Measurements from ENCODE around the gene ETV3.

Gene ETV3

DNA sequence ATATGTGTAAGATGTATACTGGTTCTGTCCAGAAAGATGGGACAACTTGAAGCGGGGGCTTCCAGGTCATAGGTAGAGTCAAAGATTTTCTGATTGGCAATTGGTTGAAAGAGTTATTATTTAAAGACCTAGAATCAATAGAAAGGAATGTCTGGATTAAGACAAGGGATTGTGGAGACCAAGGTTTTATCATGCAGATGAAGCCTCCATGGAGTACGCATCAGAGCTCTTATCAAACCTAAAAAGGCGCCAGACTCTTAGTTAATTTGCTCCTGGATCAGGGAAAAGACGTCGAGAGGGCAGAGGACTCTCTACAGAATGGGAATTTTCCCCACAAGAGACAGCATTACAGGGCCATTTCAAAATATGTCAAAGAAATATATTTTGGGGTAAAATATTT lies 23.7 kb upstream of the ETV3 start:
- DNase-seq (ENCODE audit: low read depth in 2 of 2) = no peak

DNA sequence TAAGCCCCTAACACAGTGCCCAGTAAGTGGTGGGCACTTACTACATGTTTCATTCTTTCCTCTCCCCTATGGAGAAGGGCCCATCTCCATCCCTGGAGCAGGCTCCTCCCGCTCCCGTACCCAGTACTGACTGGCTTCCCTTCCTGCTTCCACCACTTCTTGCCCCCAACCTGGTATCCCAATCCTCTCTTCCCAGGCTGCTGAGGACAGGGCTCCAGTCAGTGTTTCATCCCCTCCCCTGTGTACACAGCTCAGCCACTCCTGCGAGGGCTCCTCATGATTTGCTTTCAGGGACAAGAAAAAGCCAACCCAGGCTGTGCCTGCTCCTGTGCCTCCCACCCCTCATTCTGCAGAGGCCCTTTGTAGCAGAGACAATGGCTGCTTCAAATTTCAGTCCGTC lies 20.8 kb upstream of the ETV3 start:
- DNase-seq (ENCODE audit: low read depth in 2 of 2) = no peak

DNA sequence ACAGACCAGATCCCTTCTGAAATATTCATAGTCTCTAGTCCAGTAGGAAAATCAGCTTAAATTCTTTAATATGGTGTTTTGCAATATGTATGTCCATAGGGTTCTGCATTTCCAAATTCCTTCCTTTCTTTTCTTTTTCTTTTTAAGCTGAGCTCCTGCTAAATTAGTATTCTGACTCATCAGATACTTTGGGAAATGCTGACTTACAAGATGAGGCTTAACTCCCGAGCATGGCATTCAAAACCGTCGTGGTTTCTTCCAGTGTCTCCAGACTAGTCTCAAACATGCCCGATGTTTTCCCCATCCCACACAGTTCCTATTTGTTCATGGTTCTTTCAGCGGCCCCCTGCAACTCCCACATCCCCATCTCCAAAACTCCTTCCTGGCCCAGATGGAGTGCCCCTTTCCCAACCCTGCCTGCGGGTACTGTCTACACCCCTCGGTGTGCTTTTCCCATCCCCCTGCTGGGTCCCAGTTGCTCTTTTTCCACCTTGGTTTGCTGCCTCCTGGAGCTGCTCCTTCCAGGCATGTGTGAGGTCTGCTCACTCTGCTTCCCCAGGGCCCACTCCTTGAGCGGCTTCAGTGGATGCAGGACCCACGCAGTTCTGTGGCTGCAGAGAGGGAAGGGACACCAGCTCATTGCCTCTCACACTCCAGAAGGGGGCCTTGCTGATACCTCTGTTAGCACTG lies 19.5 kb upstream of the ETV3 start:
- DNase-seq (ENCODE audit: low read depth in 2 of 2) = no peak

DNA sequence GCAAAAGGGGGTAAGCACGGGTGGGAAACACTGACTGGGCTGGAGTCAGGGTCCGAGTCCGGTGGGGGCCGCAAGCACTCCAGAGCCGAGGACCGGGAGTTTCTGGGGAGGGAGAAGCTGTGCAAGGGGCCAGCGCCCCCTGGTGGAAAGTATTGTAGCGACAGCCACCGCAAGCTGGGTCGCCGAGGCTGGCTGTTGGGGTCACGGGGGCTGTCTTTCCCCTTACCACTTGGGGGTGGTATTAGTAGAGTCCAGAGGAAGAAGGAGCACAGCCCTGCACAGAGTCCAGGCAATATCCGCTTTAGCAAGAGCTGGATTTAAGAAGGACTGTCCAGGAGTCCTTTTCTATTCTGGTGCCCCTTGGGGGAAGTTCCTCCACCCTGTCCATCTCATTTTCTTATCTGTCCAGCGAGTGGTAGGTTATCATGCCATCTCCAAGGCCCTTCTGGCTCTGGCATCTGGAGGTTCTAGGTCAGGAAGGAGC lies 17.9 kb upstream of the ETV3 start:
- peak; percentile 52 to 59 for DNase-seq (ENCODE audit: low read depth in 2 of 2)

DNA sequence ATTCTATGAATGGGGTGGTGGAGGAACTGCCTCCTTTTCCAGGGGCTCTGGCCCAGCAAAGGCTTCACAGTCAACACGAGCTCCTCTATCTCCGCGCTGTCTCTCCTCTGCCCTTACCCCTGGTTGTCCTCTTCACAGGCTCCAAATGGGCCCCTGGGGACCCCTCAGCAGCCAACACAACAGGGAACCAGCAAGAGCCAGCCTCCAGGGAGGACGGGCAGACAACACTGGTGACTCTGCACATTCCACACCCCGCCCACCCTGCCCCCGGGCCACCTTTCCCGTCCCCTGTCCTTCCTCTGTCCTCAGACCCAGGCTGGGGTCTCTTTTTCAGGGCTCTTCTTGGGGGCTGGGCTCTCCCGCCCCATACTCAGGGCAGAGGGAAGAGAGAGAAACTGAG lies 17.5 kb upstream of the ETV3 start:
- no peak for DNase-seq (ENCODE audit: low read depth in 2 of 2)

DNA sequence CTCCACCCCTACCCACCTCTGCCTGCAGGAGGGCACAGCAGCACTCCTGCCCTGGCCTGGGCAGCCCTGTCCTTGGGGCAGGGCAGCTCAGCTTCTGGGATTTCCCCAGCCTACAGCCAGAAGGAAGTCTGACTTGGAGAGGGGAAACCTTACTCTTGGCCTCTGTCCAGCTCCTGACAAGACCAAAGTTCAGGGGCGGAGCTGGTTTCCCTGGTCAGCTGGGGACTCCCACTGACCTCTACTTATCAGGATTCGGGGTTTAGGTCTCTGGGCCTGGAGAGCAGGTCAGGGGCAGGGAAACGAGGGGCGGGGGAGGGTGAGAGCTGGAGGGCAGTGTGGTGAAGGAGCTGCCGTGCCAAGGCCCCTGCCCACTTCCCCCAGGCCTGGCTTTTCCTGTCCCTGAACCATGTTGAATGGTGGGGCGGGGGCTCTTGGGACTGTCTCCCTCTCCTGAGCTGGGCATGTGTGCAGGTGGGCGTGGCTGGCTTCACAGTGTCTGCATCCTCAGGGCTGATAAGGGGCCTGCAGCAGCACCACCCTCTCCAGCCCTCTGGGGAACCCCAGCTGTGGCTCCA lies 16.8 kb upstream of the ETV3 start:
- DNase-seq (ENCODE audit: low read depth in 2 of 2) = no peak

DNA sequence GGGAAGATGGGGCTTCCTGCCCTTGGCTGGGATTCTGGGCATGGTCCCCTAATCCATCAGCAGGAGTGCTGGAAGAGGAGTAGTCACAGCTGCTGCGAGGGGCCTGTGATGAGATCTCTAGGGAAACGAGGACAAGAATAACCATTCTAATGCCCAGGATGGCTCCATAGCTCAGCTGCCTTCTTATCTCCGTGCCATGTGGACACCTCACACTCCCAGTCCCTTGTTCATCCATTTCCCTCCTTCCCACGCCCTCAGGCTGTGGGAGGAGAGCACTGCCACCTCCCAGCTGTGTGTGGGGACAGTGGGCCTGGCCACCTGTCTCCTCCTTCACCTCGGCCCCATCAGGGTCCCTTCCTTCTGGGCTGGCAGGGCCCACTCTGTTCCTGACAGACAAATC lies 16.1 kb upstream of the ETV3 start:
- no peak for DNase-seq (ENCODE audit: low read depth in 2 of 2)

DNA sequence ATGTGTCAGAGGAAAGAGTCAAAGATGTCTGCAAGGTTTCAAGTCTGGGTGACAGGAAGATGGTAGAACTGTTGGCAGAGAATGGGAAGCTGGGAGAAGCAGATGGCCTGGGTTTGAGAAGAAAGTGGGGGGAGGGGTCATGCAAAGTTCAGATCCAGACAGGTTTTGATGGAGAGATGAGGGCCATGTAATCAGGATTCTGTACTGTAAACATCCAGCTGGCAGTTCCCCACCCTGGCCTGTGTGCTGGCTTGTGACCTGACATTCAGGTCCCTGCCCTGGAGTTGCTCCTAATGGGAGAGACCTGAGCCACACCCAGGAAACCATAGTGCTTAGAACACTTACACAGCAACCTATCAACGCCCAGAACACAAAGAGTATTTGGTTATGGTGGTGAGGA lies 15.6 kb upstream of the ETV3 start:
- no peak for DNase-seq (ENCODE audit: low read depth in 2 of 2)

DNA sequence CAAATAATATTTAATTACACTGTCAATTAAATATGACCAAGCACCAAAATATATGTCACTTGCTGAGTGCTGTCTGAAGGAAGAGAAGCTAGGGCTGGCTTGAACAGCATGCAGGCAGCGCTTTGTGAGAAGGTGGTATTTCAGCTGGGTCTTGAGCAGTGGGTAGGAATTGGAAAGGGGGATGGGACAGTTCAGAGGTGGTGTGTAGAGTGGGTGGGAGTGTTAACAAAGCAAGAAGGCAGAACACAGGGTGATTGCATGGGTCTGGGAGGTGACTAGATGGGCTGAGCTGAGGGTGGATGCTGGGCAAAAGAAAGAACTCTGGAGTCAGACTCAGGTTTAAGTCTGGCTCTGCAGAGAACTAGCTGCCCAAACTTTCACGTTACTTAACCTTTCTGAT lies 14.3 kb upstream of the ETV3 start:
- DNase-seq (ENCODE audit: low read depth in 2 of 2) = no peak

DNA sequence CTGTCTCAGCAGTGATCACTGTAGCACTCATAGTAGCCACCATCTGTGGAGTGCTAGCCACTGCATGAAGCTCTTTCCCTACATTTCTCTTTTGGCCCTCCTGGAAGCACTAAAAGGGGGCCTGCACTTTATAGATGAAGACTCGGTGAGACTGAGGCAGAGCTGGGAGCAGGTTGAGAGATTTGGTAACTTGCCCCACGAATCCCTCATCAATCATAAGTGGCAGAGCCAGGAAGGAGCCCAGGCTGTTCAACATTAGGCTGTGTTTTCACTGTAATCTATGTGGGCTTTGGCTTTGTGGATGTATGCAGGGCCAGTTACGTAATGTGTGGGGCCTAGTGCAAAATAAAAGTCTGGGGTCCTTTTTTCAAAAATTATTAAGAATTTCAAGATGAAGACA lies 13.3 kb upstream of the ETV3 start:
- DNase-seq (ENCODE audit: low read depth in 2 of 2) = no peak

DNA sequence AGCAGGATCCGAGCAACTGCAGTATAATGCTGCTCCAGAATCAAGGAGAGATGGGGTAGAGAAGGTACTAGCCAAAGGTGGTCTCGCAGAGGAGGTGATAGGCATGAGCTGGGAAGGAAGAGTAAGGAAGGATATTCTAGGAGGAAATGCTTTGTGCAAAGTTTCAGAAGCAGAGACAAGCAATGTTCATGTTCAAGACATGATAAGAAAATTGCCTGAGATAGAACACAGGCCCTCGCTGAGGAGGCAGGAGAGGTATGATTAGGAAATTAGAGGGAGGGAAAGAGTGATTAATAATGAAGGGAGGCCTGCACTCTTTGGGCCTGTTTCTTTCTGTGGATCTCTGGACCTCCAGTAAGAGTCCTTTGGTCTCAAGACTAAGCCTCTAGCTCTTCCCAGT lies 12.9 kb upstream of the ETV3 start:
- DNase-seq (ENCODE audit: low read depth in 2 of 2) = no peak

DNA sequence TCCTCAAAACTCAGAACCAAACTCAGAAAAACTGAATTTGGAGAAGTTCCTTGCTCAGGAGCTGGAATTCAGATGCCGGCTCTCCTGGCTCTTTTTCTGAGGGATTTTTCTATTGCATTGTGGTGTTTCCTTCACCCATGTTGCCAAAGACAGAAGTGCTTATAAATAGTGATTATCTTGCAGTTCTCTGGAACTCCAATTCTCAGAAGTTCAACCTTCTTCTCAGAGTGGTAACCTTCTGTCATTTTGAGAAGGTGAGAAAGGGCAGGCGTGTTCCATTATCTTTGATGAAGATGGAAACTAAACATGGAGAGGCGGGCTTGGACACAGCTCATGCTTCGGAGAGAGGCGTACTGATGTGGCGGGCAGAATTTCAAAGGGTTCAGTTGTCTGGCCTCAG lies 12.4 kb upstream of the ETV3 start:
- DNase-seq (ENCODE audit: low read depth in 2 of 2) = no peak

DNA sequence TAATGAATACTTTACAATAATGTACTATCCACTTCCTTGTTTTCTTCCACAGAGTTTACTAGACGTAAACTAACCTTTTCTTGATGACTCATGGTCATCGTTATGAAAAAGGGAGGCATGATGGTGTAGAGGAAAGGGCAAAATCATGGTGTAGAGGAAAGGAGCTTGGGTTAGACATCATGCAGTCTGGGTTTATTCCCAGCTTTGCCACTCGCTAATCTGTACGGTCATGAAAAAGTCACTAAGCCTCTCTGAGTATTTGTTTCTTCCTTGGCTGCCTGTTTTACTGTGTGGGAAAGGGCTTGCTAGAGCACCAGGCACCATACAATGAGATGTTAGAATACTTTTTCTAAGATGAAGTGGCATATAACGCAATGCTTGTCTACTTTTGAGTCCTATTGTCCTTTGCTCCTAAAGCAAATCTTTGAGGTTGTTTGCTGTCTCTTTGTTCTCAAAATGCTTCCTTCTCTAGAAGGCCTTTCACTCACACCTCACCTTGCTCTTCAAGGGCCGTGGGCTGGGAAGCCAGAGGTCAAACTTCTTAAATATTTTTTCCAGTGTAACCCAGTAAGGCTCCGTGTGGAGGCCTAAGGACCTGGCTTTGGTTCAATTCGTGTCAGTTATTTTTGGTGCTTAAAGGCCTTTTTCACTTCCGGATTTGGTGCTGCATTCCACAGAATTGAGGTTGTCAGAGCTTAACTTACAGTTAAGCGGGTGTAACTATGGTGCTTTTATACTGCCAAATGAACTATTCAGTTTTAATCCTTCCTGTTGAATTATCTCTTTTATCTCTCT lies 9.9 kb upstream of the ETV3 start:
- DNase-seq (ENCODE audit: low read depth in 2 of 2) = no peak

DNA sequence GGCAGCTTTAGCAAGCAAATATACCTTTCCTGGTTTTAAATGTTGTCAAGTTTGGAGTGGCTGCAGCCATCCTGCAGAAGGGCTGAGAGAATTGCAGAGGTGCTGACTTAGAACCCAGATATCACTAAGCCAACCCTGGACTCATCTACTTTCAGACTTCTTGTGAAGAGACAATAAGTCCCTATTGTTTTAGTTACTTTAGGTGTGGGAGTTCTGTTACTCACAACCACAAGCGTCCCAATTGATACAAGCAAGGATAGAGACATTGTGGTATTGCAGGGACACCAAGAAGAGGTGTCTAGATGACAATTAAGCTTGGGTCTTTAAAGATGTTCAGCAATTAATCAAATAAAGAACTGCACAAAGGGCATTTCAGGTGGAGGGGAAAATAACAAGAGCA lies 8.8 kb upstream of the ETV3 start:
- DNase-seq (ENCODE audit: low read depth in 2 of 2) = no peak

DNA sequence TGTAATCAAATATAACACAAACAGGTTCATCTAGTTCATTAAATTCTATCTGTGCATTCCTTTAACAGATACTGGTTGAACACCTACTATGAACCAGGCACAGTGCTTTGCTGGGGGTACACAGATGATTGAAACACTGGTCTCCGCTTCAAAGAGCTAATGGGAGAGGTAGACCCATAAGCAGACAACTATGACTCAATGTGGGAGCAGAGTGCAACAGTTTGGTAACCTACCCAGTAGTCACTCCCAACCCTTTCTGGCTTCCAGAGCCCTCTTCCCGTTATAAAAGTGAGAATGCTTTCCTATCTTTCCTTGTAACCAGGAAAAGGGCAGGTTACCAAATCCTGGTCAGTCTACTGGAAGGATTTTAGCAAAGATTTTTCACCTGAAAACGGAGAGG lies 8.0 kb upstream of the ETV3 start:
- no peak for DNase-seq (ENCODE audit: low read depth in 2 of 2)

DNA sequence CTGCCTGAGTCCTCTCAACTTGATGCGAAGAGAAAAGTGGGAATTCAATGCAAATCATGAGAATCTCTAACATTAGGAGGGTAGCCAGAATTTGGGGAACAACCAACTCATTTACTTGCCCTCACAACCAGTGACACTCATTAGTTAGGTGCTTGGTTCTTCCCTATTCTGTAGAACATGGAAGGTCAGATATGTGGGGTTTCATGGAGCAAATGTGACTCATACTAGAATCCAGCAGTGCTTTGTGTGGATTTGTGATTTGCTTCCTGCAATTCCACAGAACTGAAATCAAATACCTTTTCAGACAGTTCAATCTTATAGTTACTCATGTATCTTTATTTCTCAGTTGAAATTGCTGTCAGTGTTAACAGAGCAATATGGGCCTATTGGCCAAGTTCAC lies 6.9 kb upstream of the ETV3 start:
- DNase-seq (ENCODE audit: low read depth in 2 of 2) = no peak

DNA sequence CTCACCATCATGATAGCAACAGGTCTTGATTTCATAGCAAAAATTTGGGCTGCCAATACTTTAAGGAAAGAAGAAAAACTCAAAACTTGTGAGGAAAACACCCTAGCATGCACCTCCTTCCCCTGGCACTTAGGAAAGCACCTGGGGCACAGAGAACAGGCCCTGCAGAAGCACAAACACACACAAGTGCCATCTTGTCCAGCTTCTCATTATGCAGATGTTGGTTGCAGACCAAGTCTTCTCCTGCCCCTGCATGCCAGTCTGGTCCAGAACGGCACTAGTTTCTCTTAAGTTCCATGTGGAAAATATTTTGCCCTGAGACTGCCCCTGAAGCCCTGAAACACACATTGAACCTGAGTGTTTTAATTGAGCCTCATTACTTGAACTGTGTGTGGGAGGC lies 6.3 kb upstream of the ETV3 start:
- DNase-seq (ENCODE audit: low read depth in 2 of 2) = no peak

DNA sequence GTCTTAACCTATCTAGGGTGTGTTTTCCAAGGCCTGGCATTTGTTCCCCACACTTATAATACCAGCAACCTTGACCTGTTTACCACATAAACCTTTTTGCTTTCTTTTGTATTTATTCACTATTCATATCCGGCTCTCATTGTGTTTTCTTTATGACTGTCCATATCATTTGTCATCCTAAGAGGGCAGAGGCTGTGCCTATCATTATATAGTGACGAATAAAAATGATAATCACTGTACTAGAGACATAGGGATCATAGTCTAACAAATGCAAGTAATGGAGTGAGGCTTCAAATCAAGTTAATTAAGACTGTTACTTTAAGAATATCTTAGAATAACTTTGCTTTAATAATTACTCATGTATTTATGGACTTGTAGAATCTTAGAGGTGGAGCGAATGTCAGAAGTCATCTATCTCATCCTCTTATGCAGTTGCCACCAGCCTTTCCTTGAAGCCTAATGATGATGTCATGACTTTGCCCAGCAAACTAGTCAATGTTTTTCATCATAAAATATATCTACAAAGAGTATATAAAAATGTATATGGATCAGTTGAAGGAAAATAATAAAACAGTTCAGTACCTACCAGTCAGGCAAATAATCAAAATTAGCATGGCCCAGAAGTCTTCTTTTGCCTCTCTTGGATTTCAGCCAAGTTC lies 4.7 kb upstream of the ETV3 start:
- DNase-seq (ENCODE audit: low read depth in 2 of 2) = no peak

DNA sequence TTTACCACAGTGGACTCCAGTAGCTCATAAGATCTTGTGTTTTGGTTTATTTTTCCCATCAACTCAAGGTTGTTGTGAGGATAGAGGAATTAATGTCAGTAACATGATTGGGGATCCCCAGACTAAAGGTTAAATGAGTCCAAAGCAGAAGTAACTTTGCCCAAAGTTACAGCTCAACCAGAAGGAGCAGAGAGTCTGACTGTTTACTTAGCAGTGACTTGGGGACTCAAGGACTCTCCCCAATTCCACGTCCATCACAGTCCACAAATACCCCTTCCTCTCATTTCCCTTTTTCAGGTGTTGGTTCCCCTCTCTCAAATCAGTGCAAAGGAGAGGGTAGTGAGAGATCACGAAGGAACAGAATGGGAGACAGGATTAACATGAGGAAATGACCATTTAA lies 4.0 kb upstream of the ETV3 start:
- DNase-seq (ENCODE audit: low read depth in 2 of 2) = no peak

DNA sequence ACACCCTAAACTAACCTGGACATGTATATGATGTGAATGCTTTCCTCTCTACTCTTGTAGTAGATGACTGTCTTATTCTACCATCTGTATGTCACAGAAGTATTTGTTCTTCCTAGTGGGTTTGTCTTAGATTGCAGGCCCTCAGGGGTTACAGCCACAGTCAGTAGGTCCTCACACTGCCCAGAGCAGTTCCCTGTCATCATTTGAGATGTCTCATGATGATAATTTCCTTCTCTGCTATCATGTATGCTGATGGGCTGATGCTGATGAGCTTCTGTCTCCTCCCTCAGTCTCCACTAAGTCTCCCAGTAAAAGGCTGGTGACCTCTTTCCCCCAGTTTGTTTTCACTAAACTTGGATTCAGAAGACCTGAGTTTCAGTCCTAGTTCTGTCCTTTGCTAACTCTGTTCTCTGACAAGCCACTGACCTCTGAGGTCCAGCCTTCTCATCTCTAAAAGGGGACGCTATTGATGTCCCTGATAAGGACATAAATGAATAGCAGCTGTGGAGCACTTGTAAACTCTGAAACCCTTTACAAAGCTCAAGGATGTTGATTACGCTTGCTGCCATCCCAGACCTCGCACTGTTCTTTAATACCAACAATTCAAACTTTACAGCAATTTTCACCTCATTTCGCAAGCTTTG lies 3.1 kb upstream of the ETV3 start:
- no peak for DNase-seq (ENCODE audit: low read depth in 2 of 2)

DNA sequence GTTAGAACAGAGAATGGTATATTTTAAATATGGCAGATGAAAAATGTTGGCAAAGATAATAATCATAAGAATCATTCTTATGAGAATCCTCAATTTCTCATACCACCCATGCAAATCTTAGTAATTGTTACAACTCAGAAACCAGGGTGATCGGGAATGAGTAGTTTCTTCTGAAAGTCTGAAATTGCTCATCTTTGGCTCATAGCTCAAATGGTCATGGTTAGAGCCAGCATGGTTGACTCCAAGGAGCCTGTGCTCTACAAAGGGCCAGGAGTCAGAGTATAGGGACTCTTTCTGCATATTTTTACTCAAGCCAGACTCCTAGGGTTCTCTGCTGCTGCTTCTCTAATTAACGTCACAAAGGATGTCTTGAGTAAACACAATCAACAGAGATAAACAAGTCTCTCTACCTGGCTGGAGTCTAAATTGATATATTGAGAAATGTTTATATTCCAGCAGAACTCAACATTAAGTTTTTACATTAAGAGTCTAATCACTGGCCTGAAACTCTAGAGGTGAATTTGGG lies 1.9 kb upstream of the ETV3 start:
- DNase-seq (ENCODE audit: low read depth in 2 of 2) = no peak
